HG02588 (cell line): ENCODE data around the gene KDM2A.
A peak's percentile ranks its signal among the peaks of the same experiment; 100 is the strongest.

Experiments used
- ATAC-seq: cut with Tn5 transposase; IDR thresholded peaks from one replicate; pipeline ENCODE4 v1.9.1; 2021; ENCODE audit warnings: mild to moderate bottlenecking, moderate library complexity; ENCODE audit not compliant: unreplicated experiment

KDM2A gene

GRCh38 chr11:67271205-67271540, 152.1 kb downstream of the KDM2A start:
- ATAC-seq = no peak

- no peak for ATAC-seq
Measured at GRCh38 chr11:67271541-67272284, 152.7 kb downstream of the KDM2A start.

- ATAC-seq = no peak
Measured at GRCh38 chr11:67272327-67273259, 153.5 kb downstream of the KDM2A start.

- ATAC-seq = no peak
Measured at GRCh38 chr11:67273260-67273990, 154.4 kb downstream of the KDM2A start.

- ATAC-seq = no peak
Measured at GRCh38 chr11:67274768-67275605, 155.9 kb downstream of the KDM2A start.

- no peak for ATAC-seq
Measured at GRCh38 chr11:67275606-67276409, 156.7 kb downstream of the KDM2A start.

- no peak for ATAC-seq
Measured at GRCh38 chr11:67276781-67277230, 157.7 kb downstream of the KDM2A start.

GRCh38 chr11:67277231-67277961, 158.3 kb downstream of the KDM2A start:
- ATAC-seq = peak; percentile 75

- ATAC-seq = no peak
Measured at GRCh38 chr11:67278135-67278938, 159.3 kb downstream of the KDM2A start.

- no peak for ATAC-seq
Measured at GRCh38 chr11:67278939-67279588, 160.0 kb downstream of the KDM2A start.

- no peak for ATAC-seq
Measured at GRCh38 chr11:67279589-67280340, 160.7 kb downstream of the KDM2A start.

- ATAC-seq = no peak
Measured at GRCh38 chr11:67280341-67280787, 161.3 kb downstream of the KDM2A start.

GRCh38 chr11:67280788-67281551, 161.9 kb downstream of the KDM2A start:
- no peak for ATAC-seq

GRCh38 chr11:67281552-67282150, 162.6 kb downstream of the KDM2A start:
- no peak for ATAC-seq

GRCh38 chr11:67282155-67282875, 163.3 kb downstream of the KDM2A start:
- no peak for ATAC-seq
